SHP77 (cell line): ENCODE data around the gene SCAMP3.

Source experiments
- DNase-seq, 2 experiments: peaks; one replicate each; lab custom pipeline; 2025; lab: John Stamatoyannopoulos, UW

SCAMP3 gene

GRCh38 chr1:155285631-155286044, 23.5 kb upstream of the SCAMP3 start:
- DNase-seq: no peak

GRCh38 chr1:155285063-155285462, 22.9 kb upstream of the SCAMP3 start:
- DNase-seq: no peak

DNA sequence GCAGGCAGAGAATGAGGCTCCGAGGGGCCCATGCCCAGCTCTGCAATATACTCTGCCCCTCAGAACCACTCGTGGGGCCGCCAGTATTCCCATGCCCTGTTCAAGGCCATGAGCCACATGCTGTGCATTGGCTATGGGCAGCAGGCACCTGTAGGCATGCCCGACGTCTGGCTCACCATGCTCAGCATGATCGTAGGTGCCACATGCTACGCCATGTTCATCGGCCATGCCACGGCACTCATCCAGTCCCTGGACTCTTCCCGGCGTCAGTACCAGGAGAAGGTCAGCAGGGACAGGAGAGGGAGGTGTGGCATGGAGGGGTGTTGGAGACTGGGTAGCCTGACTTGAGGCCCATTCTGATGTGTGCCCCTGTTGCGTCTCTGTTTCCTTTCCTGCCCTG, 22.3 kb upstream of the SCAMP3 start:
- DNase-seq: no peak

DNA sequence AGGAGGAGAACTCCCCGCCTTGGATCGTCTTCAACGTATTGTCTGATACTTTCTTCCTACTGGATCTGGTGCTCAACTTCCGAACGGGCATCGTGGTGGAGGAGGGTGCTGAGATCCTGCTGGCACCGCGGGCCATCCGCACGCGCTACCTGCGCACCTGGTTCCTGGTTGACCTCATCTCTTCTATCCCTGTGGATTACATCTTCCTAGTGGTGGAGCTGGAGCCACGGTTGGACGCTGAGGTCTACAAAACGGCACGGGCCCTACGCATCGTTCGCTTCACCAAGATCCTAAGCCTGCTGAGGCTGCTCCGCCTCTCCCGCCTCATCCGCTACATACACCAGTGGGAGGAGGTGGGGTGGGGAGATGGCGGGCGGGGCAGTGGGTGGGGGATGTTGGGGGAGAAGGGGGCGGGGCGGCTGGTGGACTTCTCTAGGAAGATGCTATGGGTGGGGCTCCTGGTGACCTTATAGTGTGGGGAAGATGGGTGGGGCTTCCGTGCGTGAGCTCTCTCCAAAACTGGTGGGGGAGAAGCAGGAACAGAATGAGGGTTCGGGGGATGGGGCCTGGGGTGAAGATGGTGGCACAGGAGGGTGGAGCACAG, 20.4 kb upstream of the SCAMP3 start:
- DNase-seq: no peak

DNA sequence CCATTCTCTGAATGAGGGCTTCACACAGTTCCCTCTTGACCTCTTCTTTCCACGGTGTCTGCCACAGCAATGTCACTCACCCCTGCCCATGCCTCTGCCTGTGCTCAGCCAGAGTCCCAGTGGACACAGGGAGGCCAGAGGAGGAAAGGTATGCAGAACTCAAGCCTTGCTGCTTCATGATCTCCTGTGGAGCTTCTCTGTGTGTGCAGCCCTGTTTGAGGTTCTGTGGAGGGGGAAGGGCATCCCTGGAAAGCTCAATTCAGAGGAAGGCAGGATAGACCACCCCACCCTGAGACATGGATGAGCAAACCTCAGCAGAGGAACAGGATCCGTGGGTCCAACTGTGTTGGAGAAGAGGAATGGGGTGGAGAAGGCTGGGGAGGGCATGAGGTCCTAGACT, 17.1 kb upstream of the SCAMP3 start:
- DNase-seq: no peak

GRCh38 chr1:155278689-155279160, 16.6 kb upstream of the SCAMP3 start:
- DNase-seq: no peak

- DNase-seq: peak; percentile 92 to 94
Observed at GRCh38 chr1:155277902-155278688, 15.9 kb upstream of the SCAMP3 start.

GRCh38 chr1:155277070-155277901, 15.1 kb upstream of the SCAMP3 start, which contains the start of gene HCN3:
HCN3 (plus strand) TSS chr1:155277463; CDS start chr1:155277591, 128 bp downstream.
- DNase-seq: peak; percentile 100

- peak; percentile 99 for DNase-seq
Observed at GRCh38 chr1:155273343-155274245, 11.4 kb upstream of the SCAMP3 start, which contains the start of gene CLK2. CLK2 (minus strand) TSS chr1:155273504; CDS start chr1:155270977, 2,527 bp downstream.

DNA sequence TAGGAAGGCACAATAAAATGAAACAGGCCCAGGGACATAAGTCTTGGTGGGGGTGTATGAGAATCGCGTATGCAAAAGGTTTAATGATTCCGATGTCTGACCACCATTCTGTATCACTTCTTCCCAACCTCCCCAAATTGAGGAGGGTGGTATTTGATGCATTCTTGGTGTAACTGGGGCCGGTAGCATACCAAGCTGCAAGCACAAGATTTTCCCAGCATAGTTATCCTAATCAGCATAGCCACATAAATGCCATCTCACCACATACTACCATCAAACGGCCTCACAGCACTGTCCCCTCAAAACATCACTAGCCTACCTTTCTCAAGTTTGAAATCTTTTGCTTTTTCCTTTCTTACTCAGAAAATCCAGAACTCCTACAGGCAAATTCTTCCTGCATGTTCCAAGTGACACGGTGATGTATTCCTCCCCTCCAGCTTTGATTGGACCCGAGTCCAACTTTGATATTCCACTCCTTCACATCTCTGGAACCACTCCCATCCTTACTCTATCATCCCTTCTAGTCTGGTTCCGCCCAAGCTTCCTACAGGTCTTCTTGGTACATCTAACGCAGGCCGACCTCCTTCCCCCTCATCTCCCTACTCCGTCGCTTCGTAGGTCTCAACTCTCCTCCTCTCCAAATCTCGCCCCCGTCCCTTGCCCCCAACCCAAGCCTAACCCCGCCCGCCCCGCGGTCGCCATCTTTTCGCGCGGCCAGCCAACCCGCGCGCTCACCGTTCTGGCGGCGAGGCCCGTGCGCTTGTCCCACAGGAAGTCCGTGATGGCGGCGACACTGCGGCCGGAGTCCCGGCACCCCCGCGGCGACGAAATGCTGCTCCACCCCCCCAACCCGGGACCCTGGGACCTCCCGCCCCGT, 10.5 kb upstream of the SCAMP3 start:
- peak; percentile 86 to 89 for DNase-seq

DNA sequence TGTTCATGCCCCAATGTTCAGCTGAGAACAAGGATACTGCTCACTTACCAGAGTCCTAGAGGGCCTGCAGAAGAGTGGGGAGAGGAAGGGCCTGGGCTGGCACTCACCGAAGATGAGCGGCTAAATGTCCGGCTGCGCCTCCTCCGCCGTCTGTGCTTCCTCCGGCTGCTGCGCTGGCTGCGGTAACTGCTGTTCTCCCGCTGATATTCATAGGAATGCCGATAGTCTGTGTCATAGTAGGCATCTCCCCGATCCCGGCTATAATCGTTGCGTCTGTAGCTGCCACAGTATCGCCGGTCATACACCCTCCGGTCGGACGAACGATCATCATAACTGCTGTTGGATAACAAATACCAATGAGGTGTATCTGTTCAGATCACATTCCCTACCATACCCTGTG, 7.2 kb upstream of the SCAMP3 start:
- no peak for DNase-seq

- DNase-seq: no peak
Observed at GRCh38 chr1:155268630-155269029, 6.5 kb upstream of the SCAMP3 start.

- no peak for DNase-seq
Observed at GRCh38 chr1:155267373-155267772, 5.2 kb upstream of the SCAMP3 start.

GRCh38 chr1:155266553-155266952, 4.4 kb upstream of the SCAMP3 start:
- DNase-seq: no peak

DNA sequence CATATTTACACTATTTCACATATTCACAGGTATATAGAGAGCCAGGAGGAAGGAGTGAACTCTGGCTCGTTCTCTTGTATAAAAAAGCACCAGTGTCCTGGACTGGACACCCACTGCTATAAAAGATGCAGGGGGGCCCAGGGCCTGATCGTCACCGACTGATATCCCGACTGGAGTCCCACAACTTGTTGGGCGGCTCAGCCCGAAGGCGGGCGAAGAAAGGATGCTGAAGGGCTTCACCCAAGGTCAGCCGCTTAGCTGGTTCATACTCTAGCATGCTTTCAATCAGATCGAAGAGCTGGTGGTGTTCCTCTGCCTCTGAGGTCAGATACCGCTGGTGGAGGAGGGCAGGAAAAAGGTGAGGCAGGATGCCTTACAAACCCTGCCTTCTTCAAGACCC, 907 bp upstream of the SCAMP3 start:
- DNase-seq: no peak

DNA sequence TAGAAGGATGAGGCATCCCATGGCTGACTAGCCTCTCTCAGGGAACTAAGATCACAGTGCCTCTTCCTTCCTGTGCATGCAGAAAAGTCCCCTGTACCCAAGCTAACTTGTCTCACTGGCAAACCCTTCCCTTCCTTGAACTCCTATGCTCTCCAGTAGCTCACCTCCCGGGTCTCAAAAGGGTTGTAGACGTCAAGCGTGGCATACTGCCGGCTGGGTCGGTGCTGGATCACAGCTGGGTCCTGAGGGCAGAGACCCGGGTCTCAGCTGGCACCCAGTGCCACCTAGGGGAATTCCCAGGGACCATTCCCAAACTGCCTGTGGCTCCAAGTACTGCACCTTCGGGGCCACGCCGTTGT, 688 bp downstream of the SCAMP3 start:
- peak in 1 of 2 experiments; percentile 43 for DNase-seq

DNA sequence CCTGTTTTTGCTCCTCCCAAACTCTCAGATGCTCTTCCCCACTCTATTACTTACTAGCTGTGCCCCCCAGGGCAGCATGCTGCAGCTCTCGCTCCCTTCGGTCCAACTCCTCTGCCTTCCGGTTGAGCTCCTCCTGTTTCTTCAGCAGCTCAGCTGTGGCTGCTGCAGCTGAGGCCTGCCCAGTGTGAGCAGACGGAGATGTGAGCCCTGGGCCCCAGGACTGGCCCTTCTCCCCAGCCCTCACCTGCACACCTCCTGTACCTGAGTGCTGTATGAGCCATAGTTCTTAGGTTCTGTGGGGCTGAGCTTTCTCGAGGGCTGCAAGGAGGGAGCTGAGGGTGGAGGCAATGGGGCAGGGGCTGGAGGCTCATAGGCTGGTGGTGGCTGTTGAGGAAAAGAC, 1.9 kb downstream of the SCAMP3 start:
- DNase-seq: no peak

DNA sequence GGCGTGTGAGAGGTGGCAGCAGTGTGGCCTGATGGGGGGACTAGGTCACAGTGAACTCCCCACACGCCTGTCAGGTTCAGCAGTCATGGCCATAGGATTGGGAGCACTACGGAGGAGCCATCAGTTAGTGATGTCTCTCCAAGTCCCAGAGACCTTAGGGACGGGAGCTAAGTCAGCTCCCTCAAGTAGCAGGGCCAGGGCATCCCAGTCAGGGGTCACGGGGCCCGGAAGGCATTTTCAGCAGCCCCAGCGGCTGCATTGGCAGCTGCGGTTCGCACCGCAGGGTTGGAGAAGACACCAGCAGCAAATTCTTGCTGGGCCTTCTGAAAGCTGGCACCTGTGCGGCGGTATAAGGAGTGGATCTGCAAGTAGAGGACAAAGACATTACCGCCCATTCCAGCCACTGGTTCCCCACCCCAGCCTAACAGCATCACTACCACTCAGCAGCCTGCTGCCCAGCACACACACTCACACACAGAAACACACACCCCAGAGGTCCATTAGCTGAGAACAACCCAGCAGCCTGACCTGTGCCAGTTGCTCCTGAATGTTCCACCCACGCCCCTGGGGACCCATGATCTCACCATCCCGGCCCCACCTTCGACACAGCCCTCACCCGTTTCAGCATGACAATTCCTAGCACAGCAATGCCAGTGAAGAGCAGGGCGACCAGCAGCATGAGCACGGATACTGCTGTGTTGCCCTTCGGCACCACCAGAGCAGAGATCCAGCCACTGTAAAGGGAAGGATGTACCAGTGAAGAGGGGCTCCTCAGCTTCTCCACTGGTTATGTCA, 5.9 kb downstream of the SCAMP3 start:
- DNase-seq: no peak

DNA sequence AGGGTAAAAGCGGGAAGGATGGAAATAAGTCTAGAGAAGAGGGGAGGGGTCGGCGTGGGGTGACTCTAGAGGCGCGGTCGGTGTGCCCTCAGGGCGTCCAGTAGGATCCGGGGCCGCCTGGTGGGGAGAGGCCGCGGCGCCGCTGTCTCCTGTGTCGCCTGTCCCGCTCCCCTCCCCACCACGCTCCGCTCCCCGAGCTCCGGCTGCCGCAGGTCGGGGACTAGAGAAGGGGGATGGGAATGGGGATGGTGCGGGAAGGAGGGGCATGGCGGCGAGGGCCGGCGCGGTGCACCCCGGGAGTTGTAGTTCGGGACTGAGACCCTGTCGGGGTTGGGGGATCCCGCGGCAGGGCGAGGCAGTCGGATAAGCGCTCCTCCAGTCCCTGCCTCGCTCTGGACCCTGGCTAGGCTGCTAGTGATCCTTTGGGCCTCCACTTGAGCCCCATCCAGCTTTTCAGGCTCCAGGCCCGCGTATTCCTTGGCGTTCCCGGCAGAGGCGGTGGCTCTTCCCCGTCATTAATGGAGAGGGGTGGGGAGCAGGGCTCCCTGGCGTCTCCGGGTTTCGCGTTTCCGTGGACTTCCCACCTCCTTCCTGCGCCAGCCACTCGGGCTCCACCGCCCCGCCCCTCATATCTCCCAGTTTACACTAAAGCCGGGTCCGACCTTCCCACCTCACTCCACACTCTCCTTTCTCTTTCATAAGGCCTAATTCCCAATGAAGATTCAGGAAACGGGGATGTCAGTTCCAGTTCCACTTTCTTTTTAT, 6.7 kb downstream of the SCAMP3 start, which contains the start of gene ENTREP3:
ENTREP3 (minus strand) TSS at position 241 of the 765 bp plus-strand sequence. CDS start 606 bp downstream, outside the sequence.
- peak; percentile 91 to 96 for DNase-seq
